ENCODE data around the gene MLLT1. TPM values are rescaled to one million over a fixed set of nuclear protein-coding genes. Genes with fewer than 3 reads are reported as not detected.
"Not testable (repeated sequence)": the region's sequence is repeated elsewhere in the genome, so short reads cannot be mapped to it uniquely, and the experiment has no call there.

MLLT1 gene
- polyA plus RNA-seq, 1 experiment, result 12.3 TPM

- POLR2A ChIA-PET, result no interaction called here
- H3K9me3 ChIP-seq (ENCODE audit: control insufficient read depth, insufficient read depth, low read length), result peaks cover 50% of the 10 kb centered on the region
- no peak overlapping the region for H3K4me3 ChIP-seq (ENCODE audit: low read depth, low read length)
- no peak for TF ChIP-seq CTCF (IDR thresholded peaks at IDR 0.05; ENCODE audit: low read depth, low read length)
- H3K27ac ChIP-seq (ENCODE audit: low read depth, low read length), result no peak overlapping the region
- no peaks in the 10 kb centered on the region for H3K27me3 ChIP-seq (ENCODE audit: control insufficient read depth, insufficient read depth, low read length)
- DNase-seq (ENCODE audit: low read depth, low spot score), result no peak
- CTCF ChIA-PET, result no interaction called here
These were observed 6.9 kb upstream of the MLLT1 start for GRCh38 chr19:6286676-6287075.

- POLR2A ChIA-PET; H3K27ac ChIP-seq (ENCODE audit: low read depth, low read length); H3K4me3 ChIP-seq (ENCODE audit: low read depth, low read length); H3K27me3 ChIP-seq (ENCODE audit: control insufficient read depth, insufficient read depth, low read length); DNase-seq (ENCODE audit: low read depth, low spot score): not testable (repeated sequence)
- CTCF ChIA-PET, result interaction anchor here (1.7 to 4.3 kb wide), 3 partner anchors 17 to 234 kb away, joined by 4 to 13 read pairs (median 7); no protein-coding TSS in a partner anchor
- H3K9me3 ChIP-seq (ENCODE audit: control insufficient read depth, insufficient read depth, low read length), result peaks cover 20% of the 10 kb centered on the region
These were observed 2.6 kb upstream of the MLLT1 start for GRCh38 chr19:6282393-6282792.

DNA sequence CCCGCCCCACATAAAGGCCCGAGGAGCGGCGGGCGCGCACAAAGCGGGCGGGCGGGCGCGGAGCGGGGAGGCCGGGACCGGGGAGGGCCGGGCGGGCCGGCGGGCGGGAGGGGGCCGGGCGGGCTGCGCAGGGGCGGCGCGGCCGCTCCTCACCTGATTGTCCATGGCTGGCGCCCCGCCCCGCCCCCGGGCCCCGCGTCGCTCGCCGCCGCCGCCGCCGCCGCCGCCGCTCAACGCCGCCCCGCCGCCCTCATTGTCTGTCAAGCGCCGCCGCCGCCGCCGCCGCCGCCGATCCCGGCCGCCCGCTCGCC, 200 bp downstream of the MLLT1 start:
- ChIA-PET POLR2A (no interaction called here), CTCF (interaction anchor here (1.4 kb wide), 1 partner anchor 292 kb away, joined by 3 read pairs; no protein-coding TSS in a partner anchor)
- H3K4me3 ChIP-seq (ENCODE audit: low read depth, low read length), result peak overlapping the region; percentile 84
- H3K27ac ChIP-seq (ENCODE audit: low read depth, low read length), result no peak overlapping the region
- H3K27me3 ChIP-seq (ENCODE audit: control insufficient read depth, insufficient read depth, low read length), result no peaks in the 10 kb centered on the region
- DNase-seq (ENCODE audit: low read depth, low spot score), result no peak
- H3K9me3 ChIP-seq (ENCODE audit: control insufficient read depth, insufficient read depth, low read length), result no peaks in the 10 kb centered on the region
- TF ChIP-seq CTCF (IDR thresholded peaks at IDR 0.05; ENCODE audit: low read depth, low read length), result no peak

DNA sequence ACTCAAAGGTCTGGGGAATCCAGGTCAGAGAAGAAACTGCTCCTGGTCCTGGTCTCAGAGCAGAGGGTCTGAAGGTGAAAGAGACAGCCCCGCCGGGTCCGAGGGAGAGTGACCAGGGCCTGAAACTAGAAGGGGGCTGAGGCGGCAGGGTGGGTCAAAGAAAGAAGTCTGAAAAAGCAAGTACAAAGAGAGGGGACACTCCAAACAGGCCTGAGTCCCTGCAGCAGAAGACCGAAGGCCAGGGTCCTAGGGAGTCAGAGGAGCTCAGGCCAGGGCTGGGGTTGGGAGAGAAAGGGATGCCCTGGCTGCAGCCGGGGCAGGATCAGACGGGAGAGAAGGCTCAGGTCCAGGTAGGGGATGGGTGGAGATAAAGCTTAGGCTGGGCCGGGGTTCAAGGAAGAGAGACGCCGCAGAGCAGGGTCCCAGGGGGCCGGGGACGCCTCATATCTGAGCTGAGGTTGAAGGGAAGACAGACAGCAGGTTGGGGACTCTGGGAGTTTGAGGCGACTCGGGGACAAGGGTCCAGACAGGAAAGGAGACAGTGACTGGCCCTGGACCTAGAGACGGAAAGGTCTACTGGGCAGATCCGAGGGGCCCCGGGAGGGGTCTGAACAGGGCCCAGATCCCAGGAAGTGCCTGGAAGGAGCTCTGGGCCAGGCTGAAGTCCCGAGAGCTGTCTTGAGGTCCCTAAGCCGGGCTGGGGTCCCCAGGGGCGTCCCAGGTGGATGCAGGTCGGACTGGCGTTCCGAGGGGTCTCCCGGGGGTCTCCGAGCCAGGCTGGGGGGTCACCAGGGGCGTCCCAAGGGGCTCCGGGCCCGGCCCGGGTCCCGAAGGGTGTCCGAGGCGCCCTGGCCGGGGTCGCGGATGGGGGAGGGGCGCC, 795 bp downstream of the MLLT1 start:
- DNase-seq (ENCODE audit: low read depth, low spot score), result no peak
- Histone ChIP-seq H3K27ac (ENCODE audit: low read depth, low read length) (no peak overlapping the region), H3K9me3 (ENCODE audit: control insufficient read depth, insufficient read depth, low read length) (no peaks in the 10 kb centered on the region), H3K4me3 (ENCODE audit: low read depth, low read length) (peak overlapping the region; percentile 84), H3K27me3 (ENCODE audit: control insufficient read depth, insufficient read depth, low read length) (no peaks in the 10 kb centered on the region)
- ChIA-PET POLR2A (interaction anchor here (0.5 to 0.8 kb wide), 2 partner anchors 46 to 337 kb away, joined by 3 to 5 read pairs; no protein-coding TSS in a partner anchor), CTCF (interaction anchor here (1.4 kb wide), 1 partner anchor 291 kb away, joined by 3 read pairs; no protein-coding TSS in a partner anchor)
- no peak for TF ChIP-seq CTCF (IDR thresholded peaks at IDR 0.05; ENCODE audit: low read depth, low read length)

DNA sequence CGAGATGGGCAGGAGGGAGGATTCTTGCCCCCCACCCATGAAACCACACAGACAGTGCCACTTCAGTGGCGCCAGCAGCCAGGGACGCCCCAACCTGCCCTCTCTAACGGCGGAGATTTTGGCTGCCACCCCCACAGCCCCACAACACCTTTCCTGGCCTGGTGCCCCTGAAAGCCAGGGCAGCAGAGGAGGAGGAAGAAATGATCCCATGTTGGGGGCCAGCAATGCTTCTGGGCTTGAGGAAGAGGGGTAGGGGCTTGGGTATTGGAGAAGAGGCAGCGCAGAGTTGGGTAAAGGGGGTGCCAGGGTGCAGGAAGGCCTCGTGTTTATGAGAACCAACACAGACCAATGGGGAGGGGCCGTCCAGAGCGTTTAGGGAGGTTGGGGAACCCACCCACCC, 1.7 kb downstream of the MLLT1 start:
- Histone ChIP-seq H3K27me3 (ENCODE audit: control insufficient read depth, insufficient read depth, low read length) (no peaks in the 10 kb centered on the region), H3K4me3 (ENCODE audit: low read depth, low read length) (peak overlapping the region; percentile 84), H3K27ac (ENCODE audit: low read depth, low read length) (no peak overlapping the region), H3K9me3 (ENCODE audit: control insufficient read depth, insufficient read depth, low read length) (no peaks in the 10 kb centered on the region)
- CTCF ChIA-PET, result interaction anchor here (0.6 to 2.0 kb wide), 2 partner anchors 59 to 183 kb away, joined by 4 to 11 read pairs; no protein-coding TSS in a partner anchor
- POLR2A ChIA-PET, result no interaction called here
- no peak for DNase-seq (ENCODE audit: low read depth, low spot score)
- TF ChIP-seq CTCF (IDR thresholded peaks at IDR 0.05; ENCODE audit: low read depth, low read length), result no peak

Data from AG04450 (cell line).